Measurements from ENCODE around the gene GLIPR1L1. TPM values are rescaled to one million over a fixed set of nuclear protein-coding genes. Genes with fewer than 3 reads are reported as not detected.
"Not testable (repeated sequence)": the region's sequence is repeated elsewhere in the genome, so short reads cannot be mapped to it uniquely, and the experiment has no call there.

Gene GLIPR1L1
- total RNA-seq, 1 donor, result not detected

- Histone ChIP-seq H3K27me3 (ENCODE audit: insufficient read depth, low read length) (peaks cover 24% of the 10 kb centered on the region), H3K9me3 (ENCODE audit: low read depth, low read length) (no peaks in the 10 kb centered on the region), H3K4me1 (ENCODE audit: insufficient read depth, low read length) (peaks cover 9% of the 10 kb centered on the region), H3K4me3 (ENCODE audit: low read length) (no peak overlapping the region)
These were observed 6.8 kb upstream of the GLIPR1L1 start for GRCh38 chr12:75327642-75328041.

GRCh38 chr12:75329918-75330826 lies 4.3 kb upstream of the GLIPR1L1 start, which contains the start of gene CAPS2:
Gene CAPS2, minus strand, starts transcription at chr12:75330324. Its CDS starts 3,826 bp downstream, at chr12:75326498.
- H3K27me3 ChIP-seq (ENCODE audit: insufficient read depth, low read length), result peaks cover 30% of the 10 kb centered on the region
- no peaks in the 10 kb centered on the region for H3K9me3 ChIP-seq (ENCODE audit: low read depth, low read length)
- H3K4me3 ChIP-seq (ENCODE audit: low read length), result peak within 1 kb of the TSS; percentile 41
- peaks cover 18% of the 10 kb centered on the region for H3K4me1 ChIP-seq (ENCODE audit: insufficient read depth, low read length)

GRCh38 chr12:75337905-75338304 lies 3.4 kb downstream of the GLIPR1L1 start:
- no peak overlapping the region for H3K4me3 ChIP-seq (ENCODE audit: low read length)
- peaks cover 9% of the 10 kb centered on the region for H3K4me1 ChIP-seq (ENCODE audit: insufficient read depth, low read length)
- no peaks in the 10 kb centered on the region for H3K9me3 ChIP-seq (ENCODE audit: low read depth, low read length)
- peaks cover 6% of the 10 kb centered on the region for H3K27me3 ChIP-seq (ENCODE audit: insufficient read depth, low read length)

GRCh38 chr12:75341873-75342272 lies 7.4 kb downstream of the GLIPR1L1 start:
- no peak overlapping the region for H3K4me3 ChIP-seq (ENCODE audit: low read length)
- H3K27me3 ChIP-seq (ENCODE audit: insufficient read depth, low read length), result no peaks in the 10 kb centered on the region
- no peaks in the 10 kb centered on the region for H3K9me3 ChIP-seq (ENCODE audit: low read depth, low read length)
- no peaks in the 10 kb centered on the region for H3K4me1 ChIP-seq (ENCODE audit: insufficient read depth, low read length)

GRCh38 chr12:75345531-75345930 lies 11.1 kb downstream of the GLIPR1L1 start:
- no peak overlapping the region for H3K4me3 ChIP-seq (ENCODE audit: low read length)
- H3K27me3 ChIP-seq (ENCODE audit: insufficient read depth, low read length), result no peaks in the 10 kb centered on the region
- no peaks in the 10 kb centered on the region for H3K4me1 ChIP-seq (ENCODE audit: insufficient read depth, low read length)

GRCh38 chr12:75346215-75346614 lies 11.7 kb downstream of the GLIPR1L1 start:
- not testable (repeated sequence) for H3K27me3 ChIP-seq (ENCODE audit: insufficient read depth, low read length); H3K4me3 ChIP-seq (ENCODE audit: low read length); H3K9me3 ChIP-seq (ENCODE audit: low read depth, low read length); H3K4me1 ChIP-seq (ENCODE audit: insufficient read depth, low read length)

More at GRCh38 chr12:75345531-75345930, 11.1 kb downstream of the GLIPR1L1 start:
- H3K9me3 ChIP-seq (ENCODE audit: low read depth, low read length), result no peaks in the 10 kb centered on the region

- no peak overlapping the region for H3K4me3 ChIP-seq (ENCODE audit: low read length)
- no peaks in the 10 kb centered on the region for H3K27me3 ChIP-seq (ENCODE audit: insufficient read depth, low read length)
- no peaks in the 10 kb centered on the region for H3K4me1 ChIP-seq (ENCODE audit: insufficient read depth, low read length)
- H3K9me3 ChIP-seq (ENCODE audit: low read depth, low read length), result peaks cover under 1% of the 10 kb centered on the region
These were observed 15.5 kb downstream of the GLIPR1L1 start for GRCh38 chr12:75349946-75350345.

- Histone ChIP-seq H3K4me1 (ENCODE audit: insufficient read depth, low read length) (no peaks in the 10 kb centered on the region), H3K27me3 (ENCODE audit: insufficient read depth, low read length) (no peaks in the 10 kb centered on the region), H3K4me3 (ENCODE audit: low read length) (no peak overlapping the region), H3K9me3 (ENCODE audit: low read depth, low read length) (peaks cover 6% of the 10 kb centered on the region)
These were observed 15.9 kb downstream of the GLIPR1L1 start for GRCh38 chr12:75350413-75350812.

- H3K27me3 ChIP-seq (ENCODE audit: insufficient read depth, low read length), result no peaks in the 10 kb centered on the region
- H3K4me3 ChIP-seq (ENCODE audit: low read length), result no peak overlapping the region
- no peaks in the 10 kb centered on the region for H3K4me1 ChIP-seq (ENCODE audit: insufficient read depth, low read length)
- H3K9me3 ChIP-seq (ENCODE audit: low read depth, low read length), result peaks cover 9% of the 10 kb centered on the region
These were observed 19.5 kb downstream of the GLIPR1L1 start for GRCh38 chr12:75354011-75354410.

- Histone ChIP-seq H3K27me3 (ENCODE audit: insufficient read depth, low read length) (no peaks in the 10 kb centered on the region), H3K9me3 (ENCODE audit: low read depth, low read length) (no peaks in the 10 kb centered on the region), H3K4me3 (ENCODE audit: low read length) (no peak overlapping the region), H3K4me1 (ENCODE audit: insufficient read depth, low read length) (peaks cover 3% of the 10 kb centered on the region)
These were observed 26.4 kb downstream of the GLIPR1L1 start for GRCh38 chr12:75360920-75361319.

GRCh38 chr12:75361408-75361807 lies 26.9 kb downstream of the GLIPR1L1 start:
- Histone ChIP-seq H3K9me3 (ENCODE audit: low read depth, low read length) (no peaks in the 10 kb centered on the region), H3K4me3 (ENCODE audit: low read length) (no peak overlapping the region), H3K4me1 (ENCODE audit: insufficient read depth, low read length) (peaks cover 3% of the 10 kb centered on the region), H3K27me3 (ENCODE audit: insufficient read depth, low read length) (no peaks in the 10 kb centered on the region)

GRCh38 chr12:75364919-75365318 lies 30.4 kb downstream of the GLIPR1L1 start:
- peaks cover 3% of the 10 kb centered on the region for H3K4me1 ChIP-seq (ENCODE audit: insufficient read depth, low read length)
- no peaks in the 10 kb centered on the region for H3K27me3 ChIP-seq (ENCODE audit: insufficient read depth, low read length)
- no peaks in the 10 kb centered on the region for H3K9me3 ChIP-seq (ENCODE audit: low read depth, low read length)
- H3K4me3 ChIP-seq (ENCODE audit: low read length), result no peak overlapping the region

- no peaks in the 10 kb centered on the region for H3K27me3 ChIP-seq (ENCODE audit: insufficient read depth, low read length)
- H3K4me3 ChIP-seq (ENCODE audit: low read length), result no peak overlapping the region
- no peaks in the 10 kb centered on the region for H3K9me3 ChIP-seq (ENCODE audit: low read depth, low read length)
- H3K4me1 ChIP-seq (ENCODE audit: insufficient read depth, low read length), result peaks cover 3% of the 10 kb centered on the region
These were observed 32.2 kb downstream of the GLIPR1L1 start for GRCh38 chr12:75366629-75367028.

GRCh38 chr12:75374971-75375370 lies 40.5 kb downstream of the GLIPR1L1 start:
- no peaks in the 10 kb centered on the region for H3K9me3 ChIP-seq (ENCODE audit: low read depth, low read length)
- H3K4me3 ChIP-seq (ENCODE audit: low read length), result no peak overlapping the region
- no peaks in the 10 kb centered on the region for H3K4me1 ChIP-seq (ENCODE audit: insufficient read depth, low read length)
- no peaks in the 10 kb centered on the region for H3K27me3 ChIP-seq (ENCODE audit: insufficient read depth, low read length)

- H3K27me3 ChIP-seq (ENCODE audit: insufficient read depth, low read length), result no peaks in the 10 kb centered on the region
- H3K9me3 ChIP-seq (ENCODE audit: low read depth, low read length), result no peaks in the 10 kb centered on the region
These were observed 43.9 kb downstream of the GLIPR1L1 start for GRCh38 chr12:75378354-75378753.

GRCh38 chr12:75389061-75389460 lies 54.6 kb downstream of the GLIPR1L1 start:
- Histone ChIP-seq H3K4me3 (ENCODE audit: low read length) (no peak overlapping the region), H3K4me1 (ENCODE audit: insufficient read depth, low read length) (peaks cover 16% of the 10 kb centered on the region), H3K9me3 (ENCODE audit: low read depth, low read length) (no peaks in the 10 kb centered on the region), H3K27me3 (ENCODE audit: insufficient read depth, low read length) (no peaks in the 10 kb centered on the region)

More at GRCh38 chr12:75378354-75378753, 43.9 kb downstream of the GLIPR1L1 start:
- H3K4me3 ChIP-seq (ENCODE audit: low read length), result no peak overlapping the region
- H3K4me1 ChIP-seq (ENCODE audit: insufficient read depth, low read length), result no peaks in the 10 kb centered on the region

Data from mononuclear cell (primary cell).